ENCODE measurements around the gene PITRM1.

Gene PITRM1

DNA sequence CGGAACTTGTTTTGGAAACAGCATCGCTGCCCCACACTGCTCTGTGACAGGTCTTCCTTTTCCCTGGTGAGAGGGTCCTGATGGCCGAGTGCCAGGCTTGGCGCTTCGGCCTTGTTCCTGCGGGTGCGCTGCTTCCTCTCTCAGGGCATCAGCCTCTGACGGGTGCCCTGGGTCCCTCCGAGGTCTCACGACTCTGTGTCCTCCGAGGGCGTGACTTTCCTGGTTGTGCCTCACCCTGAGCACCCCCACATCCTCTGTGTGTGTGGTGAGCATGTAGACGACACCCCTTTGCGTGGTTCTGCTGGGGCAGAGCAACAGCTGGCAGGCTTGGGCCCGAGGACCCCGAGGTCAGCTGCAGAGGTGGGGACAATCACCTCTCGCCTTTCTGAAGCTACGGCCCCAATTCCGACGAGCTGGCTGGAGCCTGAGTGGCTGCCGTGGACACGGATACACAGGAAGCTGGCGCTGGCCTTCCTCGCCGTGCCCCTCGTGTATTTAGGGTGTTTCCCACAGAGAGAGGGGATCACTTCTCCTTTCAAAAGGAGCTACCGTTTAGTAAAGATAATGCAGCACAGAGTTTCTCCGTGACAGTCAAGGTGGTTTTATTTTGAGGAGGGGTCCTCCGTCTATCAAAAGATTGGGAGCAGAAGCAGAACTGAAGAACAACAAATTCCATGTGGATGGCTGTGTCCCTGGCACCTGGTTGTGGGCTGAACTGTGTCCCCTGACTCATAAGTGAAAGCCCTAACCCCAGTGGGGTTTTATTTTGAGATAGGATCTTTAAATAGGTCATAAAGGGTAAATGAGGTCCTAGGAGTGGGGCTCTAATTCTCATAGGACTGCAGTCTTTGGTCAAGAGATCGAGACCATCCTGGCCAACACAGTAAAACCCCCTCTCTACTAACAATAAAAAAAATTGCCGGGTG lies 36.2 kb upstream of the PITRM1 start:
- intact Hi-C loops (cut with DNase I; ENCODE audit: low total_unique reads), result no loop called here
- TF ChIP-seq CTCF (IDR thresholded peaks at IDR 0.05), result no peak
- no peak for DNase-seq
- H3K4me3 ChIP-seq, result no peak overlapping the region
- H3K27ac ChIP-seq, result no peak overlapping the region
- no peaks in the 10 kb centered on the region for H3K4me1 ChIP-seq
- H3K36me3 ChIP-seq, result no peaks in the 10 kb centered on the region
- H3K27me3 ChIP-seq, result no peaks in the 10 kb centered on the region
- H3K9me3 ChIP-seq, result no peaks in the 10 kb centered on the region

- H3K36me3 ChIP-seq, result no peaks in the 10 kb centered on the region
- no peak overlapping the region for H3K27ac ChIP-seq
- intact Hi-C loops (cut with DNase I; ENCODE audit: low total_unique reads), result no loop called here
- TF ChIP-seq CTCF (IDR thresholded peaks at IDR 0.05), result no peak
- DNase-seq, result no peak
- H3K9me3 ChIP-seq, result no peaks in the 10 kb centered on the region
- H3K4me3 ChIP-seq, result no peak overlapping the region
- H3K27me3 ChIP-seq, result no peaks in the 10 kb centered on the region
- no peaks in the 10 kb centered on the region for H3K4me1 ChIP-seq
Observed at GRCh38 chr10:3207351-3207750, 34.8 kb upstream of the PITRM1 start.

DNA sequence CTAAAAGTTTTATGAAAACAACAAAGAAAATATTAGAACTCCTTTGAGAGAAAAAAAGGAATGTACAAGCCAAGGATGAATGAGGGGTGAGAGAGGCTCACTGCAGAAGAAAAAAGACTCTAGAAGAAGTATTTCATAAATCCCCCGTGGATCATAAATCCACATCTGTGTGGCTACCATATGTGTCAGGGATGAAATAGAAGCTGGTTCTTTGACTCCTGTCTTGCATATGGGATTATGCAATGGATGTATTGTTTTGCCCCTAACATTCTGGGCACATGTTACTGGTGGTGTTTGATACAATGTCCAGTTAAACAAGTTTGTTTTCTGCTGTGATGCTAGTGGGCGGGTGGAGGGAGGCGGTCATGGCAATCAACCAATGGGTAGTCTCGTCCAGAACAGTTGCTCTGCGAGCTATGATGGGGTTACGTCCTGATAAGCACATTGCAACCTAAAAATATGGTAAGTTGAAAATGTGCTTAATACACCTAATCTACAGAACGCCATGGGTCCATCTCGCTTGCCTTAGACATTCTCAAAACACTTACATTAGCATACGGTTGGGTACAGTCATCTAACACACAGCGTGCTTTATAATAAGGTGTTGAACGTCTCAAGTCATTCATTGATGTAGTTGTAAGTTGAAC lies 34.1 kb upstream of the PITRM1 start:
- no peak for DNase-seq
- H3K27me3 ChIP-seq, result no peaks in the 10 kb centered on the region
- no peak overlapping the region for H3K4me3 ChIP-seq
- H3K27ac ChIP-seq, result no peak overlapping the region
- no peaks in the 10 kb centered on the region for H3K36me3 ChIP-seq
- no peak for TF ChIP-seq CTCF (IDR thresholded peaks at IDR 0.05)
- intact Hi-C loops (cut with DNase I; ENCODE audit: low total_unique reads), result no loop called here
- no peaks in the 10 kb centered on the region for H3K9me3 ChIP-seq
- H3K4me1 ChIP-seq, result no peaks in the 10 kb centered on the region

DNA sequence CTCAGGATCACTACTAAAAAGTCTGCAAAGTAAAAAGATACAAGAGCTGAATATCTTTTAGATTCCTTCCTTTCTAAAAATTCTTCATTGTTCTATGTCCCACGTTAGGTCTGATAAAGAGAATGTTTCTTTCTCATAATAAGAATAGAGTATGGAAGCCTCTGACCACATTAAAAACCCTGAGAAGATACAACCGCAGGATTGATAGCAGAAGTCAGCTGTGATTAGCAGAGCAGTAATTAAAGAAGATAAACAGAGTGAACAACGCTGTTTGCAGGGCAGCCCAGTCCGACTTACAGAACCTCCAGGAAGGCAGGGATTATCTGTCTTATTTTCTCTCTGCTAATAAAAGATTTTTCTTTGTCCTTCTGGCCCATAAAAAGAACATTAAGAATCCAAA lies 31.4 kb upstream of the PITRM1 start:
- Histone ChIP-seq H3K9me3 (no peaks in the 10 kb centered on the region), H3K27me3 (no peaks in the 10 kb centered on the region), H3K4me3 (no peak overlapping the region), H3K4me1 (no peaks in the 10 kb centered on the region), H3K27ac (no peak overlapping the region), H3K36me3 (no peaks in the 10 kb centered on the region)
- no peak for TF ChIP-seq CTCF (IDR thresholded peaks at IDR 0.05)
- intact Hi-C loops (cut with DNase I; ENCODE audit: low total_unique reads), result no loop called here
- no peak for DNase-seq

DNA sequence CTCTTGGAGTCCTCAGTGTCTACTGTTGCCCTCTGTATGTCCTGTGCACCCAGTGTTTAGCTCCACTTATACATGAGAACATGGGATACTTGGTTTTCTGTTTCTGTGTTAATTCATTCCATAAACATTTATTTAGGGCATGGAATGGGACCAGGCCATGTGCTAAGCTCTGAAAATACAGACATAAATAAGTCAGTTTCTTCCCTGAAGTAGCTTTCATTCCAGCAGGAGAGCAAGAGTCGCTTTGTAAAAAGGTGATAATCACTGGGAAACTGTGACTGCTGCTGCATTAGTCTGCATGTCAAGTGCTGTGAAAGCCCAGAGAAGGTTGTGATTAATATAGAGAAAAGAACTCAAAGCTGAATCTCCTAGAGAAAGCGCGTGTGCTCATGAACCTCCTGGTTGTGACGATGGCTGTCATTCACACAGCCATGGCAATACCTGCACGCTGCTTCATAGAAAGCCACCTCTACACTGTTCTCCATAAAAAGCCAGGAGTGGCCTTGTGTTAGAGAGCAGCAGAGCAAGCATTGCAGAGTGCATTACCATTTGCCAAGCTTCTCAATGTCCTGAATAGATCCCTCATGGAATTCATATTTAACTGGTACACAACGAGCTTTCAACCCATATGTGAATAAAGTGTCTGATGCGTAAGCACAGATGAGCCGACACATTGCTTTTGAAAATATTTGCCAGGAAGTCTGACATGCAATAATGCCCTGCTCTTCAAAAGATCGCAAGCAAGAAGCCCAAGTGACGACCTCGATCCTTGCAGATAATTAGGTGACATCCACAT lies 30.6 kb upstream of the PITRM1 start:
- TF ChIP-seq CTCF (IDR thresholded peaks at IDR 0.05), result no peak
- Histone ChIP-seq H3K4me1 (no peaks in the 10 kb centered on the region), H3K9me3 (no peaks in the 10 kb centered on the region), H3K27me3 (no peaks in the 10 kb centered on the region), H3K36me3 (no peaks in the 10 kb centered on the region), H3K27ac (no peak overlapping the region), H3K4me3 (no peak overlapping the region)
- no peak for DNase-seq
- intact Hi-C loops (cut with DNase I; ENCODE audit: low total_unique reads), result no loop called here
